ENCODE data around the gene SRRM4.

Gene SRRM4

GRCh38 chr12:119181202-119181601 is 199.9 kb downstream of the SRRM4 start:
- TF ChIP-seq FOXP2 (optimal IDR thresholded peaks at IDR 0.05; ENCODE audit: borderline replicate concordance, extremely low read depth, extremely low read length, insufficient read depth): no peak
- no peak for TF ChIP-seq SIN3A (IDR thresholded peaks at IDR 0.05; ENCODE audit: borderline replicate concordance, insufficient read depth, low read length)
- no peak for TF ChIP-seq POLR2AphosphoS5 (IDR thresholded peaks at IDR 0.05; ENCODE audit: low read depth, low read length)
- no peak for TF ChIP-seq REST (IDR thresholded peaks at IDR 0.05; ENCODE audit: insufficient read depth in 1 of 2, low read depth in 2 of 2, low read length in 2 of 2)
- no peak for TF ChIP-seq TAF1 (IDR thresholded peaks at IDR 0.05; ENCODE audit: borderline replicate concordance, insufficient read depth, low read length)

DNA sequence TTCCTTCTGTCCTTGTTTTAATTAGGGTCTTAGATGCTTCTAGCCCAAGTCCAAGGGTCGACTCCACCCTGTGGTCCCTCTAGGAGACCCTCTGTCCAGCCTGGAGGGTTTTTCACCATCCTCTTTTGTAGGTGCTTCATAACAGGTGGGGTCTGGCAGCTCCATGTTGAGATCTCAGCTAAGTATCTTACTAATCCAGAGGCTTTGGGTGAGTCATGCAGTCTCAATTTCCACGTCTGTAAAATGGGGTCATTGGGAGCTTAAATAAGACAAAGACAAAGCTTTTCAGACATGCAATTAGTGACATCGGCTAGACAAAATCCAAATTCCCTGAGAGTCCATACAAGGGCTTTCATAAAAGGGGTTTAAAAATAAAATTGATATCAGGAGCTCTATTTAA is 200.6 kb downstream of the SRRM4 start:
- TF ChIP-seq FOXP2 (optimal IDR thresholded peaks at IDR 0.05; ENCODE audit: borderline replicate concordance, extremely low read depth, extremely low read length, insufficient read depth) (no peak), POLR2AphosphoS5 (IDR thresholded peaks at IDR 0.05; ENCODE audit: low read depth, low read length) (no peak), TAF1 (IDR thresholded peaks at IDR 0.05; ENCODE audit: borderline replicate concordance, insufficient read depth, low read length) (no peak), SIN3A (IDR thresholded peaks at IDR 0.05; ENCODE audit: borderline replicate concordance, insufficient read depth, low read length) (no peak), REST (IDR thresholded peaks at IDR 0.05; ENCODE audit: insufficient read depth in 1 of 2, low read depth in 2 of 2, low read length in 2 of 2) (no peak)

DNA sequence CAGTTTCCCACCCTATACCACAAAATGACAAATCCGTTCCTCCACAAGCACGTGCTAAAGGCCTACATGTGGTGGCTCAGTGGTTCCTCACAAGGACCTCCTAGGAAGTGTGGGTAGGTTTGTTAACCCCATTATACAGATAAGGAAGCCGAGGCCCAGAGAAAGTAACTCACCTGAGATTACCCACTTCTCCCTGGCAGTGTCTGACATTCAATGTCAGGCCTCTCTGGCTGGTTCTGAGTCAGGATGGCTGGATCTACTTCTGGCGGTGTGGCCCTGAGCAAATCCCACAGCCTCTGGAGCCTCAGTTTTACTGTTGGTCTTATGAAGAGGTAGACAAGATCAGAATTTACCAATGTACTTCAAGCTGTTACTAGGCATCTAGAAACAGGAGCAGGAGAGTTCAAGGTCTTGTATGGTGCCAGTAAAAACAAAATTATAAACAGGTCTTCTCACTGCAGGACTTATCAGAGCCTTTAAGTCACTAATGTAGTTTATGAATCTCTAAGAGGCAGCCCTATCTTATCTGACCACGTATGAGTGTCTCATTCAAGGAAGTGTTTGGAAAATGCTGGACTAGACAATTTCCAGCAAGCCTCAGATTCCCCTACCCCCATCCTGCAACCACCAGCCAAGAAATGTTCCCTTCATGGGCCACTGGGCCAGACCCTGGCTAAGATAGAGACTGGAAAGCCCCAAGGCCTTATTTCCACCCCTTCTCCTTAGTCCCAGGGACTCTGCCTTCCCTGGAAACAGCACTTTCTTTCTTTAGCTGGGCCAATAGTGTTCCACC is 201.6 kb downstream of the SRRM4 start:
- no peak for TF ChIP-seq SIN3A (IDR thresholded peaks at IDR 0.05; ENCODE audit: borderline replicate concordance, insufficient read depth, low read length)
- no peak for TF ChIP-seq POLR2AphosphoS5 (IDR thresholded peaks at IDR 0.05; ENCODE audit: low read depth, low read length)
- no peak for TF ChIP-seq TAF1 (IDR thresholded peaks at IDR 0.05; ENCODE audit: borderline replicate concordance, insufficient read depth, low read length)
- TF ChIP-seq REST (IDR thresholded peaks at IDR 0.05; ENCODE audit: insufficient read depth in 1 of 2, low read depth in 2 of 2, low read length in 2 of 2): no peak
- TF ChIP-seq FOXP2 (optimal IDR thresholded peaks at IDR 0.05; ENCODE audit: borderline replicate concordance, extremely low read depth, extremely low read length, insufficient read depth): no peak

GRCh38 chr12:119183942-119184695 is 202.8 kb downstream of the SRRM4 start:
- TF ChIP-seq TAF1 (IDR thresholded peaks at IDR 0.05; ENCODE audit: borderline replicate concordance, insufficient read depth, low read length) (no peak), POLR2AphosphoS5 (IDR thresholded peaks at IDR 0.05; ENCODE audit: low read depth, low read length) (no peak), SIN3A (IDR thresholded peaks at IDR 0.05; ENCODE audit: borderline replicate concordance, insufficient read depth, low read length) (no peak), REST (IDR thresholded peaks at IDR 0.05; ENCODE audit: insufficient read depth in 1 of 2, low read depth in 2 of 2, low read length in 2 of 2) (no peak)
